GM10847 (cell line): ENCODE results near the gene SCN9A.

Experiments used
- POLR2A ChIP-seq: IDR thresholded peaks from 2 replicates; pipeline ENCODE4 v1.6.1; 2011; ENCODE audit not compliant: insufficient read length; ENCODE audit errors: extremely low read depth

SCN9A gene

DNA sequence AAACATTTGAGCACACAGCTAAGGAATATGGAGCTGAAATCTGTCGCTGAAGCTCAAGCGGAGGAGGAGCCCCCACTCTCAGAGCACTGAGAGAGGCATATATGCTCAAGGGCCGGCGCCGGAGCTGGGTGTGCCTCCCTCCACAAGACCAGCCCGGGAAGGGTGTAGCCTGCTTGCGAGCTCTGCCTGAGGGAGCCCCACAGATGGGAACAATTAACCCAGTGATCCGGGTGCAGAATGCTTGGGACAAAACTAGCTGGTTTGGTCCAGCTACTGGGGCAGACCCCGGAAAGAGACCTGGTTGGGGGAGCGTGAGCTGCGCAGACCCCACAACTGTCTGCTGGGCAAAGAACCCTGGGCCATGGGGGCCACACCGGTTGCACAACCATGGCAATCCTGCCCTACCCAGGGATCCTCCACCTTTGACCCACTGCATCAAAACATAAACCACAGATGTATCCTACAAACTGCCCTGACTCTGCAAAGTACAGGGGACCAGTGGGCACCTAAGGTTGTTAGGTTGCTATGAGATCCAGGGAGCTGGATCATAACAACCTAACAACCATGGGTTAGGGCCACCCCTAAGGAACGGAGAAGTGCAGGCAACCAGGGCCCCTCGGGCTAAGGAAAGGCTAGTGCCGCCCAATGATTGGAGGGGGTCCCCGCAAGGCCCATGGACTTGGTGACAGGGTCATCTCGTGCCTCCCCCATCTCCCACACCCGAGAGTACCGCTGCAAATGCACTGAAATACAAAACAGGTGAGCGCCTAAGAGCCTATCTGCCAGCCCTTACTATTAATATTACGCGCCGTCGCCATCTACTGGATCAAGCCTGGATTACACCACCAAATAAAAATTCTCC lies 194.6 kb downstream of the SCN9A start:
- TF ChIP-seq POLR2A: no peak

DNA sequence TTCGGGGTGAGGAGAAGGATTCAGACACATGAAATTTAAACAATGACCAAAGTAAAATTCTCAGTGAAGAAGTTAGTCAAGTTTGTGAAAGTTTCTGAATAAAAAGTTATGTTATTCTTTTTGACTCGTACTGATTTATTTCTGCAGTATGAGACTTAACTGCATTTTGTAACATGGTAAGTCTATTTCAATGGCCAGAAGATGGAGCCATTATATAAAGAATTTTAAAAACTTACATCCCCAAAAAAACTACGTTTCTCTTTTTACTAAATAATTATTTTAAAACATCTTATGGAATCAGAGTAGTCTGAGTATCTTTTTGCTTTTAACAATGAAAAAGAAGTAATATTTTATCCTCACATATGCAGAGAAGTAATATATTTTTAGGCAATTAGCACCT lies 196.5 kb downstream of the SCN9A start:
- no peak for TF ChIP-seq POLR2A

DNA sequence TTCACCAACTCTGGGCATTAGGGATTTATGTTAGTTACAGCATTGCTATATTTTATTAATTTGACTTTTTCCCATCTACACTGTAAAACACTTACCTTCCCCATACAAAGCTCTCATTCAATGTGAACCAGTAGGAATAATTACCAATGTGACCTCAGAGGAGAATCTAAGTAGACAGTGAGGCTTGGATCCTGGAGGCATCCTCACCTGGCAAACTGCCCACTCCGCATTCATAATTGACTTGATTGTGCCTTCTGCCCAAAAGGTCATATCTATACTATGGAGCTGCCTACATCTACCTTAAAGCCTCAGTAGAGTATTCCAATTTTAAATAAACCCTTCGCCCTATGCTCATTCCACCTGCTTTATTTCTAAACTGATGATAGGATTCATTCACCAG lies 202.5 kb downstream of the SCN9A start:
- no peak for TF ChIP-seq POLR2A

DNA sequence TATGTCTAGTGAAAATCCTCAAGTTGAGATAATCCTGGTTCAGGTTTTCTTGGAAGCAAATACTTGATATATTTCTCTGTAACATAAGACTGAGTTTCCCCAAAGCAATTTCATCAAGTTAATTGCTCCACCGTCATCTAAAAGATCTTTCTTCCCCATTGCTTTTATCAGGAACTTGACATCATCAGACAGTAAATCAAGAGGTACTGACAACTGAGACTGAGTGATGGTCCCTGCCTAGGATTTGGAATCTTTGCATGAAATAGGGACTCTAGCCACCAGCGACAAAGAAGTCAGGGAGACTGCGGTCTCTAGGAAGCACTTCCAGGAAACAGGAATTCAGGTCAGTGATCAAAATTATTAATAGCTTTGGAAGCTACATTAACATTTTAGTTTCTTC lies 204.5 kb downstream of the SCN9A start:
- TF ChIP-seq POLR2A: no peak

DNA sequence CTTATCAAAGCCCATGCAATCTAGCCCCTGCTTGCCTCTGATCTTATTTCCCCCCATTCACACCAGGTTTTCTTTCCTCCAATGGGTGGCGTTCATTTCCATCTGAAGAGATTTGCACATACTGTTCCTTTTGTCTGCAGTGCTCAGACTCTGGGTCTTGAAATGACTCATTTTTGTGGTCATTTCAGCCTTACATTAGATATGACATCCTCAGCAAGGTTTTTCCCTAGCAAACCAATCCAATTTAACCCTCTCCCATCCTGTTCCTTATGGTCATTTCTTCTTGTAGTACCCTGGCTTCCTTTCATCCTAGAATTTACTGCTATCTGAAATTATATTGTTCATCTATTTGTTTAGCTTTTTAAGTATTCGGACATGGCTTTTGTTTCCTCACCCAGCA lies 205.4 kb downstream of the SCN9A start:
- no peak for TF ChIP-seq POLR2A

DNA sequence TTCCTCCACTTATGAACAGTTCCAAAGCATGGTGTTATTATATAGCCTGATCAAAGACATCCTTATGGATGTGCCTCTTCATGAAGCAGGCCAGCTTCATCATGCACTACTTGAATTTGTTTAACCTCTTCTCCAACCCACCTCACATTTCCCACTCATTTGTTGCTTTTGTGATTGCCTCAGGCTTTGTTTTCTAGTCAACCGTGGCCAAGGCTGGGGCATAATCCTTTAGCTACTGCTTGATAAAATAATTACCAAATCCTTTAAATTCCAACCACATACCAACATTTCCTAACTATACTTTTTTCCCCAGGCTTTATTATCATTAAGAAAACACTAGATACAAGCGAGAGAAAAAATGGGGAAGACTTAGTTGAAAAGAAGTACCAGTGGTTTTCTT lies 208.3 kb downstream of the SCN9A start:
- TF ChIP-seq POLR2A: no peak

DNA sequence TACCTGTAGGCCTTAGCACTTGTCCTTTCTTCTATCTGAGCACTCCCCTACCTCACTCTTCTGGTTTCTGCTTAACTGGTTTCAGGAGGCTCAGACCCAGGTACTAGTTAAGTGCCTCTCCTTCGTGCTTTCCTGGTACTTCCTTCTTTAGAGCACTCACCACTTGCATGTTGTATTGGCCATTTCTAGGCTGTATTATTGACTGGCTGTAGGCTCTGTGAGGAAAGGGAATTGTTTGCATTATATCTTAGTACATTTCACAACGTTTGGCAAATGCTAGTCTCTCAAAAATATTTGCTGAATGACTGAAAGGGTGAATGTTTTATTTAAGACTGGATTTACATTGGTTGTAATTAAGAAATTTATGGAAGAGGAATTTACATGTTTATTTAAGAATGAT lies 212.0 kb downstream of the SCN9A start:
- no peak for TF ChIP-seq POLR2A

DNA sequence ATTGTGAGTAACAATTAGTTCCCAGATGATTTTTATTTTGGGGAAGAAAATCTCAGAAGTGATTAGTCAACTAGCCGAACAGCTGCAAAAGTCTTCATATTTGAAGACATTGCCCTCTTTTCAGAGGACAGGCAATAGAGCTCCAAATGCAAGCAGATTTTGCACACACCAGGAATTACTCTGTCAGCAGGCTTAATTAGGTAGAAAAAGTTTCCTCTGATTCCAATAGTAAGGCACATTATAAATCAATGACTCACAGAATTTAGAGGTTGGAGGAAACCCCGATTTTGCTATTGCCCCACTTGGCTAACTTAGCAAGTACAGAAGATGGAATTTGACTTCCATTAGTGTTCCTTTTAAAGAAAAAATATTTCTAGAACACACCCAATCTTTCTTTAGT lies 217.2 kb downstream of the SCN9A start:
- TF ChIP-seq POLR2A: no peak

DNA sequence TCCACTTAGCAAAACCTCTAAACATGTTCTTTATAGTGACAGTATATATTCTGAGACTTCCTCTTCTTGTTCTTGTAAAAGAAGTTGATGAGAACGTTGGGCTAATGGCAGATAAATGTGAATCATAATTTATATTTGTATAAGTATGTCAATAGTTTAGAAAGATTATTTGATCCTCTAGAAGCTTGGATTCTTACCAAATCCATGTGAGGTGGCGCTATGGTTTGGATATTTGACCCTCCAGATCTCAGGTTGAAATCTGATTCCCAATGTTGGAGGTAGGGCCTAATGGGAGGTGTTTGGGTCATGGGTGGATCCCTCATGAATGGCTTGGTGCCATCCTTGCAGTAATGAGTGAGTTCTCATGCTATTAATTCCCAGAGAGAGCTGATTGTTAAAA lies 218.2 kb downstream of the SCN9A start:
- TF ChIP-seq POLR2A: no peak

DNA sequence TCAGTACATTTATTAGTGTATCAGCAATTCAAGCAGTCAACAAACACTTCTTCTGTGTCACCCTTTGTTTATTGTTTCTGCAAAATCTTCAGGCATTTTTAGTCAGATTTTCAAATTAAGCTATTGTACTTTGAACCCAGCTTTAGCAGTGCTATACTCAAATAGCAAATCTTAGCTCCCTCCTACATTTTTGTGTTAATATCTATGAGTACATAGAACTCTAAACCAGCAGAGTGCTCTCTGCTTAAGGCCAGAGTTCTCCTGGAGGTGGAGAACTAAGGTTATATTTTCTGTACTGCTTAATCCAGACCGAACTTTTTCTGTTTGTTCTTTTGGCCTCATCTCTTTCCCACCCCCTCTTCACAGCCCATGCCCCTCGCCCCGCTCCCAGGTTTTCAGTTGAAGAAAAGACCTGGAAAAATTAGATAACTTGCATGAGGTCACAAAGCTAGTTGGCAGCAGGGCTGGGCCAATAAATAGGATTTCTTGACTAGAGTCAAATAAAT lies 218.7 kb downstream of the SCN9A start:
- no peak for TF ChIP-seq POLR2A

DNA sequence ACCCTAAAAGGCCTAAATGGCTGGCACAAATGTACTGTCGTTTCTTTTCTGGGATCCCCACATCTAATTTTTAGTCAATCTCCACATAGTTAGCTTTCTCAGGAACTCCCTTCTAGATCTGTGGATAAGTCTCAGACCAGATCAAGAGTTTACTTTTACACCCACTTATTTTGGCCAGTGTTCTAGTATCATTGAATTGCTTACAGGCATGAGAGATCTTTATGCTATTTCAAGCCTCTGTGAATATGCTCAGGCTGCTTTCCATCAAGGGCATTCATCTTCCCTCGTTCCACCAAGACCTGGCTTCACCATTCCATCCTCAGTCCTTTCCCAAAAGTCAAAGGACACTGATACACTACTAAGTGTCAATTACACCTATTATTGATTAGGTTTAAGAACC lies 220.2 kb downstream of the SCN9A start:
- TF ChIP-seq POLR2A: no peak

DNA sequence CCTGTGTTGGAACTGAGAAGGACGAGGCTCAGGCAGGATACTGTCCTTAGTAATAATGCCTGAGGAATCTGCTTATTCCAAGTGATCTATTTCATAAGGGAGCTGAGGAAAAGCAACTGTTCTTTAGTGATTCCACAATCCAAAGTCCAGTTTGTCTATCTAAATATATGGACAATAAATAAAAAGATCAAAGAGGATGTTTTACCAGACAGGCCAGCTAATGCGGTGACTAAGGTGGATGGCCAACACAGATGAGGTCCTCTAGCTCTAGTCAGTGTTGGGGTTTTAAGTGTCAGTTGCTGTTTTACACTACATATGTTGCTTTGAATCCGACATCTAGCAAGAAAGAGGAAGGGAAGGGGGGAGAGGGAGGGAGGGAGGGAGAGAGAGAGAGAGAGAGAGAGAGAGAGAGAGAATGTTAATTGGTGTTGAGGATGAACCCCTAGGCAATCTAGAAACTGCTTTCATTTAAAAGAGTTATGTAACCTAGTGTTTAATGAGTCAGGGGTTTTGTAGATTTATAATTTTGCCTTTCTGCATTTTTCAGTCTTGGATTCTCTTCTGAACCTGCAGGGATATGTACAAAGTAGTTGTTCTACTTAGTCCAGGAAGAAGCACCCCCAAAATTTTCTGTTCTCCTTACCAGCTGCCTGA lies 220.9 kb downstream of the SCN9A start:
- TF ChIP-seq POLR2A: no peak

DNA sequence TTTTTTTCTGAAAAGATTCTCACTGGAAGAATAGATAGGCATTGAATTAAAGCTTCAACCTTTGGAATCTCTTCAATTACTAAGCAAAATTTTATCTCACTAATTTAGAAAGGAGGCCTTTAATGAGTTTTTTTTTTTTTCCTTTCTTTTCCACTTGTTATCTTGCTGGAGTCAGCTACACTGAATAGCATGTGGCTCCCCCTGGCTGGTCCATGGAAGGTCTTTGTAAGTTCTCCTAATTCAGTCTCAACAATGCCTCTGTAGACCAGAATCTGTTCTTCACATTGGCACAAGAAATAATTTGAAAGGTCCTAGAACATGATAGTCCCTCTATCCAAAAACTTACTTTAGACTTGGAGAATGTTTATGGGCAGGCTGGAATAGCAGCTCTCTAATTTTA lies 223.7 kb downstream of the SCN9A start:
- TF ChIP-seq POLR2A: no peak

DNA sequence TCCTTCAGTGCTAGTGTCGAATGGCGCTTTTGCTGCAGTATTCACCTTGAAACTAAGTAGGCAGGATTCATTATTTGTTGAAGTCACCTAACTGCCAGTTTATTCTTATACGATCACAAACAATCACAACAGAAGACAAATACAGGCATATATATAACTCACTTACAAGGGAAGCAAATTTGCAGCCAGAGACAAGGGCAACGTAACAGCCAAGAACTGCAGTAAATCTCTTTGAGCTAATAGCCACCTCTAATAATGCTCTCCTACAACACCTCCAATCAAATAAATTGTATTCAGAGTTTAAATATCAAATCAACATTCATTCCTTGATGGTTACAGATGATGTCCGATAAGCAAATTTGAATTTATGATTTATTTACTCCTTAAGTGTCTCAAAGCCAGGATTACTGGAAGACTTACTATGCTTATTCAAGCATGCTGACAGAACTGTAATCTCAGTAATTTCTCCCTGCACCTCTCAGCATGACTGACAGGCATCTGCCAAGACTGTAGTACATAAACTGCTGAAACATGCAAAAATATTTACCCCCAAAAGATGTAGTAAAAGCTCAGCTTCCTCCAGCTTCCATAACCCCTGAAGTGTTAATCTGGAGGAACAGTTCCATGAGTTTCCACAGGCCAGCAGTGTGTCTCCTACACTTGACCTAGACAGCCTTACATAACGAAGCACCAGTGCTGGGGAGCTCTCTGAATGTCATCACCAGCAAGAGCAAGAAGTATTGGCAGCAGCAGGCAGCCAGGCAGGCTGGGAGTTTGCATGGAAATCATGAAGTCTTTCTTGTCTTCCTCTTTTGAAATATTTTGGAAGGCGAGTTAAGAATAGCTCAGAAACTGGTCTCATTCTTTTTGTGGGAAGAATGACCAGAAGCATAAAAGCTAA lies 227.0 kb downstream of the SCN9A start:
- no peak for TF ChIP-seq POLR2A

DNA sequence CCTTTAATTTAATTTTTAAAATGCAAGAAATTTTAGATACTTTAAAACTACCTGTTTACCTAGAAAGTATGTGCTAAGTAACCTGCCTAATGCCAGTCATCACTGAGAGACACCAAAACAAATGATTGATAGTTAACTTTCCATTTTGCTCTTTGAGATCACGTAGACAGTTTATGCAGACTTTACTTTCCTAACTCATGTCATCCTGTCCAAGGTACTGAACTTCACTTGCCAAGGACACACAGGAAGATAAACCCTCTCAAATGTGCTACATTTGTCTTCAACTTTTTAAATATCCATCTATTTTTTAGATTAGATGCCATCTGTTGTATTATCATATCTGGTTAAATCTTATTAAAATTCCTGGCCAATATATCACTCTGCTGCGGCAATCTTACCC lies 227.9 kb downstream of the SCN9A start:
- TF ChIP-seq POLR2A: no peak
